ENCODE results near the gene VAV2. TPM values are rescaled to one million over a fixed set of nuclear protein-coding genes. Genes with fewer than 3 reads are reported as not detected.

Gene VAV2
- total RNA-seq, 3 donors from 2014 or later = 5.3 to 9.5 (median 8.8) TPM

GRCh38 chr9:133849110-133849670 is 142.9 kb downstream of the VAV2 start:
- no peaks in the 10 kb centered on the region for H3K27me3 ChIP-seq
- DNase-seq (ENCODE audit: low spot score in 2 of 2) = no peak
- no peak overlapping the region for H3K4me3 ChIP-seq
- intact Hi-C loops (cut with DNase I; ENCODE audit: low total_unique reads) = no loop called here
- H3K4me1 ChIP-seq = no peaks in the 10 kb centered on the region
- H3K27ac ChIP-seq = no peak overlapping the region
- no peaks in the 10 kb centered on the region for H3K9me3 ChIP-seq
- H3K36me3 ChIP-seq = no peaks in the 10 kb centered on the region
- TF ChIP-seq POLR2A (IDR thresholded peaks at IDR 0.05) (no peak), POLR2AphosphoS5 (IDR thresholded peaks at IDR 0.05) (no peak), CTCF (IDR thresholded peaks at IDR 0.05) (no peak)

- no peak for DNase-seq (ENCODE audit: low spot score in 2 of 2)
- Histone ChIP-seq H3K27me3 (no peaks in the 10 kb centered on the region), H3K4me3 (no peak overlapping the region), H3K4me1 (no peaks in the 10 kb centered on the region), H3K27ac (no peak overlapping the region), H3K9me3 (no peaks in the 10 kb centered on the region), H3K36me3 (no peaks in the 10 kb centered on the region)
- TF ChIP-seq POLR2A (IDR thresholded peaks at IDR 0.05) = no peak
- no peak for TF ChIP-seq CTCF (IDR thresholded peaks at IDR 0.05)
- no peak for TF ChIP-seq POLR2AphosphoS5 (IDR thresholded peaks at IDR 0.05)
- intact Hi-C loops (cut with DNase I; ENCODE audit: low total_unique reads) = no loop called here
Measured at GRCh38 chr9:133848471-133849109, 143.5 kb downstream of the VAV2 start.

DNA sequence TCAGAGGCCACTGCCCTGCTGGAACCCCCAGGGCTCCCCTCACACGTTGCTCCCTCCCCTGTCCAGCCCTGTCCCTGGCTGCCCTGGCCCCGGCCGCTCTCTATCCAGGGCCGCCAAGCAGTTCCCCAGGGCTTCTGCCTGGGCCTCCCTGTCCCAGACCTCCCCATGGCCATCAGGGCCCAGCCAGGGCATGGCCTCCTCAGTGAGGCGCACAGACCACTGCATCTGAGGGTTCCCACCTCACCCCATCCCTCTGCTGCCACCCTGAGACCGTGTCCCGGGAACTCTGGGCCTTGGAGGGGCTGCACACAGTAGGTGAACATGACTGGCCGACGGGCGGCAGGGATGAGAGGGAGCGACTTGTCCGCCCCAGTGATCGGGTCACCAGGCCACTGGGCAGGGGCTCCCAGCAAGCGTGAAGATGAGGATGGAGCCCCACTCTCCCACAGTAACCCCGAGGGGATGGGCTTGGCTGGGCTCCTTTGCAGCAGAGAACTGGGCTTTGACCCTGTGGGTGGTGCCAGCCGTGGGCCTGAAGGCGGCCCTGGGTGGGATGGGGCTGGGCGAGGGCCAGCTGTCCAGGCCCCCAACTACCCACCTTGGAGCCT is 145.5 kb downstream of the VAV2 start:
- no peak for TF ChIP-seq CTCF (IDR thresholded peaks at IDR 0.05)
- no peaks in the 10 kb centered on the region for H3K27me3 ChIP-seq
- H3K4me3 ChIP-seq = no peak overlapping the region
- no peaks in the 10 kb centered on the region for H3K9me3 ChIP-seq
- no peak for DNase-seq (ENCODE audit: low spot score in 2 of 2)
- no peak overlapping the region for H3K27ac ChIP-seq
- H3K36me3 ChIP-seq = no peaks in the 10 kb centered on the region
- no peaks in the 10 kb centered on the region for H3K4me1 ChIP-seq
- intact Hi-C loops (cut with DNase I; ENCODE audit: low total_unique reads) = no loop called here

DNA sequence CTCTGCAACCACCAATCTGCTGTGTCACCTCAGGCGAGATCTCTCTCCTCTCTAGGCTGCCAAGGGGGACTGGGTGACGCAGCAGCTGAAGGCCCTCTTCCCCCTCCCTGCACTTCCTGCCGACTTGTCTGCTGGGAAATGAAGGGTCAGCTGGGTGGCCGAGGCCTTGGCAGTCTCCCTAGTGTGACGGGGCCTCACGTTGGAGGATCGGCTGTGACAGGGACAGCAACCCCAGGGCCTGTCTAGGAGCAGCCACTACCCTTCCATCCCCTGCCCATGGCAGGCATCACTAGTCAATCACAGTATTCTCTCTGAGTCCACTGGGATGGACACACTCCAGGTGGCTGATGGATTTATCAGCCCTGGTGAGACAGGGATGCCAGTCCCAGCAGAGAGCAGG is 146.7 kb downstream of the VAV2 start:
- Histone ChIP-seq H3K9me3 (no peaks in the 10 kb centered on the region), H3K4me1 (no peaks in the 10 kb centered on the region), H3K36me3 (no peaks in the 10 kb centered on the region), H3K4me3 (no peak overlapping the region), H3K27me3 (no peaks in the 10 kb centered on the region), H3K27ac (peak overlapping the region in 1 of 2 donors; percentile 62)
- intact Hi-C loops (cut with DNase I; ENCODE audit: low total_unique reads) = no loop called here
- peak in 1 of 2 donors; percentile 25 for DNase-seq (ENCODE audit: low spot score in 2 of 2)
- no peak for TF ChIP-seq POLR2A (IDR thresholded peaks at IDR 0.05)
- peak in 1 of 3 donors; percentile 52 for TF ChIP-seq POLR2AphosphoS5 (IDR thresholded peaks at IDR 0.05)
- TF ChIP-seq CTCF (IDR thresholded peaks at IDR 0.05) = no peak

- H3K36me3 ChIP-seq = no peaks in the 10 kb centered on the region
- H3K4me1 ChIP-seq = no peaks in the 10 kb centered on the region
- peak overlapping the region in 1 of 3 donors; percentile 35 for H3K4me3 ChIP-seq
- TF ChIP-seq POLR2A (IDR thresholded peaks at IDR 0.05) (no peak), POLR2AphosphoS5 (IDR thresholded peaks at IDR 0.05) (no peak), CTCF (IDR thresholded peaks at IDR 0.05) (no peak)
- no peaks in the 10 kb centered on the region for H3K27me3 ChIP-seq
- intact Hi-C loops (cut with DNase I; ENCODE audit: low total_unique reads) = no loop called here
- DNase-seq (ENCODE audit: low spot score in 2 of 2) = no peak
- H3K9me3 ChIP-seq = no peaks in the 10 kb centered on the region
- peak overlapping the region in 1 of 2 donors; percentile 62 for H3K27ac ChIP-seq
Measured at GRCh38 chr9:133844881-133845410, 147.2 kb downstream of the VAV2 start.

All from breast epithelium (tissue), 4 donors.